NCI-H187 treated with DMSO at 0.1 percent for 48 hours (cell line): ENCODE data around the gene DAPK2.

Experiments
- DNase-seq: peaks from one replicate; lab custom pipeline; 2025; lab: John Stamatoyannopoulos, UW

Gene DAPK2

DNA sequence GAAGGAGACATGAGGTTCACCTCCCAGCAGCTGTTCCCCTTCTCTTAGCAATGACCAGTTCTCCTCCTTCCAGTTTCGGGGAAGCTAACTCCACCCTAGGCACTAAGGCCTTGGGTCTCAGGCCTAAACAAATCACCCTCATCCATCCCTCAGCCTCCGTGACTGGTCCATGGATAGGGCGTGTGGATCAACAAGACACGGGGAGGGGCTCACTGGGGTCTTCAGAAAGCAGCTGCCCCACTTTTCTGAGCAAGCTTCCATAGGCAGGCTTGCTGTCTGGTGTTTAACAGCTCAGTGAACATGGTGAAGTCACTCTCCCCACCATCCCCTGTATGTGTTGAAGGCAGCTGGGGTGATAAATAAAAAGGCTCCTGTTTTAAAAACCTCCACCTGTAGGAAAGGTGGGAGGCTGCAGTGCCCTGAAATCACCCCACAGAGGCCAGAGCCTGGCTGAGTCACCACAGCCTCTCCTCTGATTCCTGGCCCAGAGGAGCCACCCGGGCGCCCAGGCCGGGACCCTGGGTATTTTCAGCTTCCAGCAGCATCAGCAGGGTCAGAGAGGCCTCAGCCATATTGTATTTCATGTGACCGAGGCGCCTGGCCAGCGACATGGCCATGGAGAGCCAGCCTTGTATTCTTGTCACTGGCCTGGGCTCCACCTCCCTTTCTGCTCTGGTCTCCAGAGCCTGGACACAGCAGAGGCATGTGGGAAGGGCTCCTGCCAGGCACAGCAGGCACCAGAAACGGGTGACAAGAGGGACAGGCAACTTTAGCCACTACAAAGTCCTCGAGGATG, 152.2 kb downstream of the DAPK2 start:
- no peak for DNase-seq

DNA sequence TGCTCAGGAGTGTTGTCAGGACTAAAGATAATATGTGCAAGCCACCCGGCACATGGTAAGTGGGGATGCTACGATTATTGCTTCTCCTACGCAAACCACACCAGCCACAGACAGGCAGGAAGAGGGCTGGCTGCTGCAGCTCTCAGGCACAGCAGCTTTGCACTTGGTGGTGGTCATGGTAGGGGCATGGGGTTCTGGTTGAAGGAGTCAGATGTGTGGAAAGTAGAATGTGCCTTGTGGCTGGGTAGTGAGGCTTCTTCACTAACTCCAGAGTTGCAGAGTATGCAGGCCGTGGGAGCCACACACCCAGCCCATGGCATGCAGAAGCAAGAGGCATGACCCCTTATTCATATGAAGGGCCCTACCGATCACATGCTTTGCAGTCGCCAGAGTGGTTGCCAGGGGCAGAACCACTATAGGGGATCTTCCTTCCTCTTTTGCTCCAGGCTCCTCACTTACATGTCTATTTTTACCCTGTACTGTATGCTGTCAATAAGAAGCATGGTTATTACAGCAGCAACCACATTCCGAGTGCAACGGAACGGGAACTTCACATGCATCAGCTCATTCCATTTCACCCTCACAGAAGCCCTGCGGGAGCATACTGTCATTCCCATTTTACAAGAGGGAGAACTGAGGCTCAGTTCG, 153.4 kb downstream of the DAPK2 start:
- no peak for DNase-seq

DNA sequence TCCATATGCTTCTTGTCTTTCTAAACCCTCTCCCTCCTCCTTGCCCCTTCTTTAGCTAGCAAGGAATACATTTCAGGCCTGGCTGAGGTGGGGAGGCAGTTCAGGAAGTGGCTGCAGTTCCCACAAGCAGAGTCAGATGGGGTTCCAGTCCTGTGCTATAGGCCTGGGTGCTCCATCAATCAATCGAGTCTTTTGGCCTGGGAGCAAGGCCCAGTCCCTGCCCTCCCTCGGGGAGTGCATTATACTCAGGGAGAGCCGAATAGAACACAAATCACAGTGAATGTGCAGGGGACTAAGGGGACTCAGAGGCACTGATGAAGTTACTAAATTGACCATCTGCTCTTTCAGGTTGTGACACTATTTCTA, 154.5 kb downstream of the DAPK2 start:
- no peak for DNase-seq

- peak; percentile 6 for DNase-seq
Measured at GRCh38 chr15:63891079-63891767, 155.1 kb downstream of the DAPK2 start.

DNA sequence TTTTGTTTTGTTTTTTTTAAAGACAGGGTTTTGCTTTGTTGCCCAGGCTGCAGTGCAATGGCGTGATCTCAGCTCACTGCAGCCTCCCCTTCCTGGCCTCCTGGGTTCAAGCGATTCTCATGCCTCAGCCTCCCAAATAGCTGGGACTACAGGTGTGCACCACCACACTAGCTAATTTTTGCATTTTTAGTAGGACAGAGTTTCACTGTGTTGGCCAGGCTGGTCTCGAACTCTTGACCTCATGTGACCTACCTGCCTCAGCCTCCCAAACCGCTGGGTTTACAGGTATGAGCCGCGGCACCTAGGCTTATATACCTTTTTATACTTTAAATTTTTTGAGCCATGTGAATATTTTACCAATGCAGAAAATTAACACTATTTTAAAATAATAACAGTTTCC, 155.7 kb downstream of the DAPK2 start:
- DNase-seq, result no peak

GRCh38 chr15:63889831-63890230, 156.5 kb downstream of the DAPK2 start:
- DNase-seq, result no peak

DNA sequence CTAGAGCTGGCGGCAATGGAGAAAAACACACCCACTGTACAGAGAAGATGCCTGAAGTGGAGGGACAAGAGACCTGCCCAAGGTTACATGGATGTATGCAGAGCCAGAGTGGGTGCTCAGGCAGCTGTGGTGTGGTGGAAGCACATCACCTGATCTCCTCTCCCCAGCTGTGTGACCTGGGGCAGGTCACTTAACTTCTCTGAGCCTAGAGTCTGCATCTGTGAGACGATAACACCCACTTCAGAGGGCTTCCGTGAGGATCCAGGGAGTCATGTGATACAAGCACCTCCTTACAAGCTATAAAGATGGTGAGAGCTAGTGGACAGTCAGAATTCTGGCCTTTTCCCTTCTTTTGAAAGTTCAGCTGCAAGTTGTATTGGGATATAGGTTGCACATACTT, 157.5 kb downstream of the DAPK2 start:
- DNase-seq, result no peak

DNA sequence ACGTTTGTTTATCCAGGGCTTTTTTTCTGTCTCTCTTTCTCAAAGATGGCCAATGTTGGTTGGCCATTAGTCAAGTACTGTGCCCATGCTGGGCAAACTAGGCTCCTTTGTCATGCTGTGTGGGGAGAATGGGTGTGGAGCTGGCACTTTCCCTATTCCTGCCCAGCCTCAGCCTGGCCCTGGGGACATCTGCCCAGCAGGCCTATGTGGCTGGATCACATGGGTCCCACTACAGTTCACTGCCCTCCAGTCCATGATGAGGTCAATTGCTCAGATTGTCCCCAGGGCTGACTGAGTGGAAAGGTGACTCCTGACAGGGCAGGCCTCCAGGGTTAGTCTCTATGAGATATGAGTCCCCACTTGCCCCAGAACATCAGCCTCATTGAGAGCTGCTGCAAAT, 158.1 kb downstream of the DAPK2 start:
- no peak for DNase-seq

DNA sequence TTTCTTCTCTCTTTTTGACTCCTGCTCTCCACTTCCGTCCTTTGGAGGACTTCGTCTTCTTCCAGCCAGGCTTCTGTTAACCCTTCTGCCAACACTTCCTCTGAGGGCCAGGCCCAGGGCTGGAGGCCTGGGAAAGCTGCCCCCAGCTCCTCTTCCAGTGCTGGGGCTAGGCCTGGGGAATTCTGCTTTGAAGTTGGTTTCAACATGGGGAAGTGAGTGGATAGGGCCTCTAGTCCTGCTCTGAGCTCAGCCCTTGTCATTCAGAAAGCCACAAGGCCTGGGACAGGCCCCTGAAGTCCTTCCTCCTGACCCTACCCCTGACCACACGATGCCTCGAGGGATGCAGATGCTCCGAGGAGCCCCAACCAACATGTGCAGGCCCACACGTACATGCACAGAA, 158.7 kb downstream of the DAPK2 start:
- no peak for DNase-seq

GRCh38 chr15:63884953-63885352, 161.3 kb downstream of the DAPK2 start:
- DNase-seq, result no peak

- DNase-seq, result no peak
Measured at GRCh38 chr15:63881431-63881830, 164.9 kb downstream of the DAPK2 start.

DNA sequence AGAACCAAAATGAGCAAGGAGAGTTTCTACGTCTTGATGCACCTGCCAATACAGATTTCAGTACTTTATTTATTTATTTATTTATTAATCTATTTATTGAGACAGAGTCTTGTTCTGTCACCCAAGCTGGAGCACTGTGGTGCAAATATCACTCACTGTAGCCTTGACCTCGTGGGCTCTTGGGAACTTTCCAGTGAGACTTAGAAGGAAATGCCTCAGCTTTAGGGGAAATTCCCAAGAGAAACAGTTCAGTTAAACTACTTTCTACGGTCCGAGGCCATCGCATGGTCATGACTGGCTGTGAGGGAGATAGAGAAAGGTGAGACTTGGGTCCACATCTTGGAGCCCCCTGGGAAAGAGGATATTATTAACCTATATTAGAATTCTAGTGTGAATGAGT, 165.5 kb downstream of the DAPK2 start:
- DNase-seq, result no peak

GRCh38 chr15:63879995-63880394, 166.3 kb downstream of the DAPK2 start:
- no peak for DNase-seq

- no peak for DNase-seq
Measured at GRCh38 chr15:63879211-63879610, 167.1 kb downstream of the DAPK2 start.

- no peak for DNase-seq
Measured at GRCh38 chr15:63877713-63878271, 168.5 kb downstream of the DAPK2 start.

- DNase-seq, result no peak
Measured at GRCh38 chr15:63876085-63876662, 170.1 kb downstream of the DAPK2 start.

- no peak for DNase-seq
Measured at GRCh38 chr15:63874616-63875015, 171.7 kb downstream of the DAPK2 start.

DNA sequence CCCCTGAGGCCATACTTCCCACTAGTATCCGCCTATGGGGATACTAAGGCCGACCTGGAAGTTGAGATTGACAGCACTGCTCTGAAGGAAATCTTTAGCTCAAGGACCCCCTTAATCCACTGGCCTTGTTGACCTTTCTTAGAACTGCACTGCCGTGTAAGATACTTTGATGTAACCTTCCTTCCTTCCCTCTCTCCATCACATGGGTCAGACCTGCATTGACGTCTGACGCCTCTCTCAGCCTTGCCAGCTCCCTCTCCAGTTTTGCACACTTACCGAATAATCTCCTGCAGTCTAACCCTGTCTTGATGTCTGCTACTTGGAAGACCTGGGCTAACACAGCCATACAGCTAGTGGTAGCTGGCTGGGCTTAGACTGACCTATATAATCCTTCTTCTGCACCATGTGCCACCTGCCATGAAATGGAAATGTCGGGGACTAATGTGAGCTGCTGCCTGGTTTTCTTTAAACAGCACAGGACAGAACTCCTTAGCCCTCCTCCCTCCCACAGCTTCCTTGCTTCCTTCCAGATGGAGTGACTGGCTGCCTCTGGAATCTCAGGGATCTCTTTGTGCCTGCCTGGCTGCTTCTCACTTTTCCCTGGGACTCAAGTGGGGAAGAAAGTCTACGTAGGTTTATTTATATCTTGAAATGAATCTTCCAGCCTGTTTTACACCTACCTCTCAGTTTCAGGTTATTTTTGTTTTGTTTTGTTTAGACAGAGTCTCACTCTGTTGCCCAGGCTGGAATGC, 173.3 kb downstream of the DAPK2 start:
- no peak for DNase-seq

DNA sequence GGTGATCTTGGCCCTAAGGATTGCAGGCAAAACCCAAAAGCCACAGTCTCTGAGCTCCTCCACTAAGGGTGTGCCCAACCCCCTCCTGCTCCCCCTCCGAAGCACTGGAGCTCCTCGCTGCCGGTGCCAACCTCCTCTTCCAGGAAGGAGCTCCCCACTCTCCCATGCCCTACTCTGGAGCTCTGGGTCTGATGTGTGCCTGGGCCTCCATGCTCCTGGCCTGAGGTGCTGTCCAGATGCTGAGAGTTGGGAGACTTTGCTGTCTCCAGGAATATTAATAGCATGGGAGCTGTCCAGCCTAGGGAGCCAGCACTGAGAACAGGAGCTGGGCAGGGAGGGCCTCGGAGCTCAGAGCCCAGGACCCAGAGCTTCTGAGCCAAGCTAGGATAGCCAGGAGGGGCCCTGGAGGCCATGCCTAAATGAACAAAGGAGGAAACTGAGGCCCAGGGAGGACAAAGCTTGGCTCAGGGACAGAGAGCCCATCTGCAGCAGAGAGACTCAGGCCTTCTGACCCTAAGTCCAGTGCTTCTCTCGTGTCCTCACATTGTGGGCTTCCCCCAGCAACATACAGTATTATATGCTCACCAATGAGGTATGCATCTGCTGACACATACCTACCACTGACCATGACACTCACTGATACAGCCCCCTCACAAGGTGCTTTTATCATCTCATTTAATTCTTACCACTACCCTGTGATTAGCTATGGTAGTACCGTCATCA, 175.6 kb downstream of the DAPK2 start:
- DNase-seq, result no peak

DNA sequence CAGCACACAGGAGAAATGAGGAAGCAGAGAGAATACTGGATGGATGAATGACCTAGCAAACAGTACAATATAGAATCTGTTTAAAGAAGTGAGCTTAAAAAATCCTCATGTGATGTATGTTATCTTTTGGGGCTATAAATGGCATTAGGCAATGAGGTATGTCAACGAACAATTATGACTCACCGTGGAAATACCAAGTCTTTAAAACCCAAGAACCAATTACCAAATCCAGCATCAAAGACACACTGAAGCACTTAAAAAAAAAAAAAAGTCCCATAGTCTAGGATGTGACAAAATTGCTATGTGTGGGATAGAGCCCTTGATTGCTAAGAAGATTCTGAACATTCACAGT, 176.3 kb downstream of the DAPK2 start:
- no peak for DNase-seq

GRCh38 chr15:63869371-63870042, 176.8 kb downstream of the DAPK2 start:
- DNase-seq, result no peak
